MM.1S (cell line): ENCODE measurements around the gene SHISA6.
"Not testable (repeated sequence)": the region's sequence is repeated elsewhere in the genome, so short reads cannot be mapped to it uniquely, and the experiment has no call there.

Experiments used
- DNase-seq: peaks from one replicate; pipeline ENCODE4 v3.0.0-alpha.2; 2015
- H2AFZ ChIP-seq: fragments of 300-600 bp; sonication (generic); 2 replicates; pipeline ENCODE4 v1.6.0; 2016; ENCODE audit warnings: antibody characterized with exemption, low read length
- H3F3A ChIP-seq: fragments of 300-600 bp; sonication (generic); 2 replicates; pipeline ENCODE4 v1.6.1; 2016; ENCODE audit warnings: mild to moderate bottlenecking, antibody characterized with exemption, low read length, moderate library complexity, mixed read lengths; ENCODE audit not compliant: insufficient read depth
- H3K27ac ChIP-seq: fragments of 300-600 bp; sonication (generic); 2 replicates; pipeline ENCODE4 v1.5.1; 2016; ENCODE audit warnings: mild to moderate bottlenecking, low read length
- H3K27me3 ChIP-seq: fragments of 300-600 bp; sonication (generic); replicated peaks from 2 replicates; pipeline ENCODE4 v1.6.0; 2016; ENCODE audit warnings: low read length; ENCODE audit not compliant: insufficient read depth
- H3K36me3 ChIP-seq: fragments of 300-600 bp; sonication (generic); replicated peaks from 2 replicates; pipeline ENCODE4 v1.6.1; 2016; ENCODE audit warnings: mild to moderate bottlenecking, low read length, mixed read lengths; ENCODE audit not compliant: insufficient read depth
- H3K4me1 ChIP-seq: fragments of 300-600 bp; sonication (generic); 2 replicates; pipeline ENCODE4 v1.6.1; 2016; ENCODE audit warnings: low read length, mixed read lengths
- H3K4me2 ChIP-seq: fragments of 300-600 bp; sonication (generic); 2 replicates; pipeline ENCODE4 v1.6.0; 2016; ENCODE audit warnings: low read depth, low read length
- H3K4me3 ChIP-seq: fragments of 300-600 bp; sonication (generic); 2 replicates; pipeline ENCODE4 v1.5.1; 2016; ENCODE audit warnings: low read length, mixed read lengths
- H3K79me2 ChIP-seq: fragments of 300-600 bp; sonication (generic); 2 replicates; pipeline ENCODE4 v1.6.1; 2016; ENCODE audit warnings: mixed run types, low read length, mixed read lengths
- H3K9ac ChIP-seq: fragments of 300-600 bp; sonication (generic); 2 replicates; pipeline ENCODE4 v1.6.1; 2016; ENCODE audit warnings: low read length, mixed read lengths
- H3K9me2 ChIP-seq: fragments of 300-600 bp; sonication (generic); replicated peaks from 2 replicates; pipeline ENCODE4 v1.6.1; 2016; ENCODE audit warnings: mild to moderate bottlenecking, low read length, mixed read lengths; ENCODE audit not compliant: insufficient read depth
- H3K9me3 ChIP-seq: fragments of 300-600 bp; sonication (generic); replicated peaks from 2 replicates; pipeline ENCODE4 v1.6.1; 2016; ENCODE audit warnings: mild to moderate bottlenecking, low read length, mixed read lengths; ENCODE audit not compliant: insufficient read depth
- H4K20me1 ChIP-seq: fragments of 300-600 bp; sonication (generic); 2 replicates; pipeline ENCODE4 v1.6.1; 2016; ENCODE audit warnings: mild to moderate bottlenecking, low read length, moderate library complexity, mixed read lengths; ENCODE audit not compliant: insufficient read depth
- CTCF ChIP-seq: fragments of 300-600 bp; sonication (generic); IDR thresholded peaks from 2 replicates; pipeline ENCODE4 v1.5.1; 2016; ENCODE audit warnings: antibody characterized with exemption, low read length, mixed read lengths
- EZH2 ChIP-seq: fragments of 300-600 bp; sonication (generic); optimal IDR thresholded peaks from 2 replicates; pipeline ENCODE3; 2017; ENCODE audit warnings: low read depth, mild to moderate bottlenecking, antibody characterized with exemption, low read length, mixed read lengths
- EZH2phosphoT487 ChIP-seq: fragments of 300-600 bp; sonication (generic); IDR thresholded peaks from 2 replicates; pipeline ENCODE4 v1.6.1; 2018; ENCODE audit warnings: antibody characterized with exemption, low read length

The SHISA6 gene

DNA sequence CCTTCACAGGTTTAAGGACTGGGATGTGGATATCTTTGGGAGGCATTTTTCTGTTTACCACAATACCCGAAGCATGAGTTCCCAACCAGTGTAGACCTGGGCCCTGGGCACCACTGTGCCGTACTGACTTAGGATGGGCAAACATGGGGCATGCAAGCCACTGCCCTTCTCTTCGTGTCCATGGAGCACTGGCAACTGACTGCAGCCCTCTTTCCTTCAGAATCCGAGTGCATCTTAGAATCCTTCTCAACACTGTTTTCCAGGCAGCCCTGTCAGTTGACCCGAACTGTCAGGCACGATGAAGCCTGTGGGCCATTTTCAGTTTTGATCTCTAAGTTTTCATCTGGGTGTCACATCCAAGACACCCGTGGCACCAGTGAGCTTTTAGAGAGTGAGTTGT is 59.2 kb downstream of the SHISA6 start:
- no peak for TF ChIP-seq EZH2phosphoT487
- TF ChIP-seq EZH2 = no peak
- TF ChIP-seq CTCF = no peak
- Histone ChIP-seq H3K27ac (no peak overlapping the region), H4K20me1 (no peaks in the 10 kb centered on the region), H3K9ac (no peak overlapping the region), H3K4me2 (no peak overlapping the region), H3K36me3 (no peaks in the 10 kb centered on the region), H3K9me3 (no peaks in the 10 kb centered on the region), H3F3A (no peaks in the 10 kb centered on the region), H3K27me3 (no peaks in the 10 kb centered on the region), H3K4me1 (no peaks in the 10 kb centered on the region), H3K79me2 (no peaks in the 10 kb centered on the region), H3K4me3 (no peak overlapping the region), H3K9me2 (no peaks in the 10 kb centered on the region), H2AFZ (no peak overlapping the region)
- DNase-seq = no peak

- Histone ChIP-seq H3K9me2 (no peaks in the 10 kb centered on the region), H3K4me2 (no peak overlapping the region), H3F3A (no peaks in the 10 kb centered on the region), H3K9me3 (no peaks in the 10 kb centered on the region), H2AFZ (no peak overlapping the region), H3K79me2 (no peaks in the 10 kb centered on the region), H3K27ac (no peak overlapping the region), H3K4me3 (no peak overlapping the region), H4K20me1 (no peaks in the 10 kb centered on the region), H3K4me1 (no peaks in the 10 kb centered on the region), H3K36me3 (no peaks in the 10 kb centered on the region), H3K9ac (no peak overlapping the region), H3K27me3 (no peaks in the 10 kb centered on the region)
- no peak for DNase-seq
- no peak for TF ChIP-seq CTCF
- no peak for TF ChIP-seq EZH2phosphoT487
- TF ChIP-seq EZH2 = no peak
Observed at GRCh38 chr17:11300738-11301137, 59.7 kb downstream of the SHISA6 start.

- not testable (repeated sequence) for H3K4me3 ChIP-seq, H3F3A ChIP-seq
Observed at GRCh38 chr17:11301874-11302273, 60.9 kb downstream of the SHISA6 start.

DNA sequence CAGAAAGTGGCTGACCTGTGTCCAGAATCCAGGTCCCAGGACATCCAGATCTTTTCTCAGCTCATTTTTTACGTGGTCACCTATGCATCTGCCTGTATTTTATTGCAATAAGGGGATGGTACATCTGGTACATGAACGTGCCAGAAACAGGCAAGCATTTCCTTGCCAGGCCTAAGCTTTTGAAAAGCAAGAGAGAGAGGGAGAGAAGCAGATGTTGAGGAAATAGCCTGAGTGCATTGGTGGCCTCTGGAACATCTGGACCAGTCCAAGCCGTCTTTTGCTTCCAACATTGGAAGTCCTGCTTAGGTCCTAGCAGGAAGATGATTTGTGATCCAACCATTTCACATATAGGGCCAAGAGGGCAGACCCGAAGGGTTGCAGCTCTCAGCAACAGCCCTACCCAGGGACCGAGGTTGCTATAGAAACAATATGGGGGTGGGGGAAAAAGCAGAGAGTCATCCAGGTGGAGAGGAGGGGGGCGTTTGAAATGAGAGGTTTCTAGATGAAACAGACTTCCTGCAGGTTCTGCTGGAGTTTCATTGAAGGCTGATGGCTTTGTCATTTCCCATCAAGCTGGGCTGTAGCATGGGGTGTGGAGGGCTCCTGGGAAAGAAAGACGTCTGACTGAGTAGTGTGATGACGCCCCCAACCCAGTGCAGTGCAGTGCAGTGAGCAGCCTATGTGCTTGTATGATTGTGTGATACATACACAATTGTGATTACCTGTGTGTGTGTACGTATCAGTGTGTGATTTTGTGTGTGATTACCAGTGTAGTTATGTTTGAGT is 61.6 kb downstream of the SHISA6 start:
- no peaks in the 10 kb centered on the region for H3K36me3 ChIP-seq
- no peak overlapping the region for H3K4me2 ChIP-seq
- H3K27ac ChIP-seq = no peak overlapping the region
- TF ChIP-seq CTCF = no peak
- TF ChIP-seq EZH2 = no peak
- no peak for TF ChIP-seq EZH2phosphoT487
- H3K27me3 ChIP-seq = no peaks in the 10 kb centered on the region
- DNase-seq = no peak
- no peaks in the 10 kb centered on the region for H3K9me2 ChIP-seq
- no peaks in the 10 kb centered on the region for H3K4me1 ChIP-seq
- H3K9ac ChIP-seq = no peak overlapping the region
- no peaks in the 10 kb centered on the region for H3F3A ChIP-seq
- H3K79me2 ChIP-seq = no peaks in the 10 kb centered on the region
- H4K20me1 ChIP-seq = no peaks in the 10 kb centered on the region
- no peaks in the 10 kb centered on the region for H3K9me3 ChIP-seq
- H3K4me3 ChIP-seq = no peak overlapping the region
- H2AFZ ChIP-seq = no peak overlapping the region

More at GRCh38 chr17:11301874-11302273, 60.9 kb downstream of the SHISA6 start:
- not testable (repeated sequence) for H4K20me1 ChIP-seq, H3K9me3 ChIP-seq, H3K27ac ChIP-seq, DNase-seq, H3K36me3 ChIP-seq, H3K4me2 ChIP-seq, H2AFZ ChIP-seq, H3K4me1 ChIP-seq, H3K79me2 ChIP-seq, H3K27me3 ChIP-seq, H3K9ac ChIP-seq, H3K9me2 ChIP-seq
